ENCODE data around the gene ACOX3.

DNA sequence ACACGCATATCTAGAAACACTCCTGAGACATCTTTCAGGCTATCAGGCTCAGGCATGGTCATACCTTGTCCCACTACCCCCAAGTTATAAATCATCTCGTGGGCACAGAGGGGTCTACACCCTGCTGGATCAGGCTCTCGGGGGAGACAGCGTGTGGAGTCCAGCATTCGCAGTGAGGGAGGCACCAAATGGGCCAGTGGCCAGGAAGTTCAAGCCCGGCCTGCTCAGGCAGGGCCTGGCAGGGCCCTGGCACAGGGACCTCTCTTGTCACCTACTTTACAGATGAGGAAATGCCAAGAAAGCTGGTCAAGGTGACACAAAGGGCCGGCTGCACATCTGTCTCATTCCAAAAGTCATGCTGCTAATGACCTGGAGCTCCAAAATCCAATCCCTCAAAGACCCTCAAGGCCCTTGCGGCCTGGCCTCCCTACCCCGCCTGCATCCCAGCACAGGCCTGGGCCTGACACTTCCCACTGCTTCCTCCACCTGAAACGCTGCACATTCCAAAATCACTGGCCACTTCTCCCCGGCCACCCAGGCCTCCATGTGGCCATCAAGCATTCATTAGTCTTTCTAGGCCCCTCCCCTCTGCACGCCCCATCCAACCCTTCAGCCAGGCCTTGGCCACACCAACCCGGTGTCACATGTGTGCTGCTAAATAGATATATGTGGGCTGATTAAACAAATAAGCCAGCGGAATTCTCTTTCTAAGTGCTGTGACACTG lies 35.6 kb downstream of the ACOX3 start:
- TF ChIP-seq EP300 (IDR thresholded peaks at IDR 0.05), result no peak
- TF ChIP-seq, protein P1, sequence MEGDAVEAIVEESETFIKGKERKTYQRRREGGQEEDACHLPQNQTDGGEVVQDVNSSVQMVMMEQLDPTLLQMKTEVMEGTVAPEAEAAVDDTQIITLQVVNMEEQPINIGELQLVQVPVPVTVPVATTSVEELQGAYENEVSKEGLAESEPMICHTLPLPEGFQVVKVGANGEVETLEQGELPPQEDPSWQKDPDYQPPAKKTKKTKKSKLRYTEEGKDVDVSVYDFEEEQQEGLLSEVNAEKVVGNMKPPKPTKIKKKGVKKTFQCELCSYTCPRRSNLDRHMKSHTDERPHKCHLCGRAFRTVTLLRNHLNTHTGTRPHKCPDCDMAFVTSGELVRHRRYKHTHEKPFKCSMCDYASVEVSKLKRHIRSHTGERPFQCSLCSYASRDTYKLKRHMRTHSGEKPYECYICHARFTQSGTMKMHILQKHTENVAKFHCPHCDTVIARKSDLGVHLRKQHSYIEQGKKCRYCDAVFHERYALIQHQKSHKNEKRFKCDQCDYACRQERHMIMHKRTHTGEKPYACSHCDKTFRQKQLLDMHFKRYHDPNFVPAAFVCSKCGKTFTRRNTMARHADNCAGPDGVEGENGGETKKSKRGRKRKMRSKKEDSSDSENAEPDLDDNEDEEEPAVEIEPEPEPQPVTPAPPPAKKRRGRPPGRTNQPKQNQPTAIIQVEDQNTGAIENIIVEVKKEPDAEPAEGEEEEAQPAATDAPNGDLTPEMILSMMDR (IDR thresholded peaks at IDR 0.05), result no peak
- TF ChIP-seq POLR2A (IDR thresholded peaks at IDR 0.05), result no peak
